HCT116 (cell line): ENCODE results near the gene CDK5RAP1. TPM values are rescaled to one million over a fixed set of nuclear protein-coding genes. Genes with fewer than 3 reads are reported as not detected.

ENCODE experiments used
- ATAC-seq: fragments of 200-7000 bp; cut with Tn5 transposase; 2 replicates; pipeline ENCODE4 v1.9.1; 2020; ENCODE audit warnings: mild to moderate bottlenecking, moderate library complexity
- BruUV-seq: library from RNA; stranded (reverse); fragments of 400-500 nt; replicated peaks from 2 replicates; lab custom pipeline; 2021; lab: Mats Ljungman, UMichigan
- CTCF ChIA-PET: fragments of 300-600 bp; sonication (Branson Sonifier 250); formaldehyde crosslinking; loops from one replicate; lab custom pipeline; 2021; ENCODE audit warnings: antibody characterized with exemption; lab: Charles Lee
- POLR2A ChIA-PET: fragments of 300-600, 350-600 bp; sonication (Branson Sonifier 250); formaldehyde crosslinking; loops from one replicate; lab custom pipeline; 2021; ENCODE audit warnings: antibody characterized with exemption; lab: Charles Lee
- RAD21 ChIA-PET, 2 experiments: fragments of 300-600 bp; sonication (Branson Sonifier 250); formaldehyde crosslinking; loops; one replicate each; lab custom pipeline; 2023; ENCODE audit warnings: low total read pairs in 2 of 2; ENCODE audit not compliant: uncharacterized antibody in 2 of 2, unreplicated experiment in 2 of 2, low non-redundant PET in 1 of 2; lab: Charles Lee
- DNase-seq: peaks from one replicate; pipeline ENCODE4 v3.0.0-alpha.2; 2010; ENCODE audit warnings: low read depth, low spot score
- H2AFZ ChIP-seq: fragments of 200-600 bp; shearing (Covaris generic), sonication (generic); 2 replicates; pipeline ENCODE4 v1.6.1; 2017; ENCODE audit warnings: low read depth, mixed run types, mixed read lengths, antibody characterized with exemption, low read length; ENCODE audit not compliant: poor library complexity, severe bottlenecking
- H3K27ac ChIP-seq: 2 replicates; pipeline ENCODE4 v1.5.1; 2012; ENCODE audit warnings: low read depth, low read length
- H3K27me3 ChIP-seq: fragments of 200-600 bp; sonication (generic); 2 replicates; pipeline ENCODE4 v1.6.1; 2016; ENCODE audit warnings: mixed run types, low read length, mixed read lengths; ENCODE audit not compliant: insufficient read depth
- H3K36me3 ChIP-seq, 2 experiments: fragments of 200-500 bp in 1 of 2; fragments of 200-600 bp in 1 of 2; sonication (Bioruptor generic) in 1 of 2; sonication (generic) in 1 of 2; 2 replicates each; pipeline versions ENCODE4 v1.5.1 to v1.6.1; 2014 to 2016; ENCODE audit warnings: low read length in 2 of 2, inconsistent platforms in 1 of 2, mixed read lengths in 1 of 2, mixed run types in 1 of 2; ENCODE audit not compliant: insufficient read depth in 2 of 2, control insufficient read depth in 1 of 2
- H3K4me1 ChIP-seq, 2 experiments: fragments of 200-600 bp in 1 of 2; sonication (generic) in 1 of 2; 2 replicates each; pipeline versions ENCODE4 v1.5.1 to v1.6.1; 2012 to 2017; ENCODE audit warnings: low read length in 2 of 2, inconsistent platforms in 1 of 2, mild to moderate bottlenecking in 1 of 2, mixed read lengths in 1 of 2, mixed run types in 1 of 2, moderate library complexity in 1 of 2; ENCODE audit not compliant: insufficient read depth in 2 of 2, control insufficient read depth in 1 of 2
- H3K4me2 ChIP-seq: fragments of 200-600 bp; sonication (generic); 2 replicates; pipeline ENCODE4 v1.6.1; 2017; ENCODE audit warnings: mixed run types, low read length, mixed read lengths
- H3K4me3 ChIP-seq, 2 experiments: fragments of 200-600 bp in 1 of 2; sonication (generic) in 1 of 2; replicated peaks in 1 of 2; 2 replicates each; pipeline ENCODE4 v1.5.1; 2011 to 2016; ENCODE audit warnings: low read length in 2 of 2, control low read depth in 1 of 2, low read depth in 1 of 2, mild to moderate bottlenecking in 1 of 2, mixed read lengths in 1 of 2, mixed run types in 1 of 2
- H3K79me2 ChIP-seq: fragments of 200-600 bp; sonication (generic); 2 replicates; pipeline ENCODE4 v1.6.1; 2017; ENCODE audit warnings: mild to moderate bottlenecking, mixed run types, low read length, moderate library complexity, mixed read lengths; ENCODE audit not compliant: insufficient read depth
- H3K9ac ChIP-seq: fragments of 200-600 bp; sonication (generic); 2 replicates; pipeline ENCODE4 v1.6.1; 2016; ENCODE audit warnings: low read length, mixed read lengths
- H3K9me2 ChIP-seq: fragments of 200-600 bp; sonication (generic), shearing (Covaris generic); 2 replicates; pipeline ENCODE4 v1.6.1; 2017; ENCODE audit warnings: mixed run types, mild to moderate bottlenecking, moderate library complexity; ENCODE audit not compliant: insufficient read depth
- H3K9me3 ChIP-seq, 2 experiments: fragments of 200-500 bp in 1 of 2; fragments of 200-600 bp in 1 of 2; sonication (Bioruptor generic) in 1 of 2; sonication (generic) in 1 of 2; 2 replicates each; pipeline ENCODE4 v1.6.1; 2014 to 2017; ENCODE audit warnings: low read length in 2 of 2, mixed read lengths in 2 of 2, inconsistent platforms in 1 of 2, low read depth in 1 of 2, mild to moderate bottlenecking in 1 of 2, mixed run types in 1 of 2, moderate library complexity in 1 of 2; ENCODE audit not compliant: control insufficient read depth in 1 of 2, insufficient read depth in 1 of 2
- H4K20me1 ChIP-seq: fragments of 200-600 bp; sonication (generic), shearing (Covaris generic); 2 replicates; pipeline ENCODE4 v1.6.1; 2017; ENCODE audit warnings: mixed run types, mild to moderate bottlenecking, moderate library complexity; ENCODE audit not compliant: insufficient read depth
- CBX3 ChIP-seq: IDR thresholded peaks from 2 replicates; pipeline ENCODE4 v1.6.1; 2012; ENCODE audit warnings: low read depth
- CEBPB ChIP-seq: IDR thresholded peaks from 2 replicates; pipeline ENCODE4 v1.6.1; 2012; ENCODE audit warnings: low read depth
- EGR1 ChIP-seq: IDR thresholded peaks from 2 replicates; pipeline ENCODE4 v1.6.1; 2012; ENCODE audit warnings: low read depth
- EZH2 ChIP-seq: fragments of 200-600 bp; sonication (generic); IDR thresholded peaks from 2 replicates; pipeline ENCODE4 v1.6.1; 2017; ENCODE audit warnings: antibody characterized with exemption, mixed run types
- EZH2phosphoT487 ChIP-seq: fragments of 200-600 bp; IDR thresholded peaks from 2 replicates; pipeline ENCODE4 v1.6.1; 2018; ENCODE audit warnings: antibody characterized with exemption, borderline replicate concordance
- FOSL1 ChIP-seq: IDR thresholded peaks from 2 replicates; pipeline ENCODE4 v1.6.1; 2012; ENCODE audit warnings: low read depth
- POLR2A ChIP-seq: IDR thresholded peaks from 2 replicates; pipeline ENCODE4 v1.7.0; 2011; ENCODE audit warnings: borderline replicate concordance; ENCODE audit not compliant: insufficient read depth, insufficient read length; ENCODE audit errors: extremely low read depth
- POLR2AphosphoS5 ChIP-seq: IDR thresholded peaks from 2 replicates; pipeline ENCODE4 v1.6.1; 2011; ENCODE audit warnings: mild to moderate bottlenecking, low read depth, low read length, moderate library complexity
- RAD21 ChIP-seq: IDR thresholded peaks from 2 replicates; pipeline ENCODE4 v1.6.1; 2012; ENCODE audit warnings: low read depth, mild to moderate bottlenecking
- REST ChIP-seq: IDR thresholded peaks from 2 replicates; pipeline ENCODE4 v1.6.1; 2012; ENCODE audit warnings: low read depth
- SIN3A ChIP-seq: IDR thresholded peaks from 2 replicates; pipeline ENCODE4 v1.6.1; 2012; ENCODE audit warnings: low read depth
- SP1 ChIP-seq: IDR thresholded peaks from 2 replicates; pipeline ENCODE4 v1.6.1; 2012; ENCODE audit warnings: low read depth
- SRF ChIP-seq: IDR thresholded peaks from 2 replicates; pipeline ENCODE4 v1.6.1; 2012; ENCODE audit warnings: low read depth
- TCF7L2 ChIP-seq: IDR thresholded peaks from 2 replicates; pipeline ENCODE4 v1.7.0; 2011; ENCODE audit warnings: borderline replicate concordance, inconsistent platforms; ENCODE audit not compliant: insufficient read depth, insufficient read length; ENCODE audit errors: extremely low read depth
- YY1 ChIP-seq: IDR thresholded peaks from 2 replicates; pipeline ENCODE4 v1.6.1; 2011; ENCODE audit warnings: low read length, low read depth, moderate library complexity, mild to moderate bottlenecking; ENCODE audit not compliant: insufficient replicate concordance; ENCODE audit errors: extremely low read depth
- ZBTB33 ChIP-seq: IDR thresholded peaks from 2 replicates; pipeline ENCODE4 v1.6.1; 2011; ENCODE audit warnings: mild to moderate bottlenecking, low read length, moderate library complexity; ENCODE audit not compliant: insufficient replicate concordance; ENCODE audit errors: extremely low read depth
- ZFX ChIP-seq: fragments of 450-650 bp; IDR thresholded peaks from 2 replicates; pipeline ENCODE4 v1.6.1; 2017
- ZNF274 ChIP-seq: fragments of 200-500 bp; sonication (Bioruptor generic); IDR thresholded peaks from 2 replicates; pipeline ENCODE4 v1.6.1; 2014; ENCODE audit warnings: mild to moderate bottlenecking, low read depth, low read length, inconsistent platforms
- intact Hi-C: fragments of 100-400 bp; cut with micrococcal nuclease; formaldehyde crosslinking; loops from 2 replicates; pipeline ENCODE4 v1.10.0; 2022
- total RNA-seq: library from RNA; stranded (reverse); gene quantifications from one replicate; pipeline ENCODE4 v1.2.1, GENCODE V29; 2021; ENCODE audit not compliant: unreplicated experiment
- TF ChIP-seq, protein P1 (sequence below): IDR thresholded peaks from 2 replicates; pipeline ENCODE4 v1.6.1; 2012

Gene CDK5RAP1
- total RNA-seq, 1 experiment from 2014 or later = 41.4 TPM

DNA sequence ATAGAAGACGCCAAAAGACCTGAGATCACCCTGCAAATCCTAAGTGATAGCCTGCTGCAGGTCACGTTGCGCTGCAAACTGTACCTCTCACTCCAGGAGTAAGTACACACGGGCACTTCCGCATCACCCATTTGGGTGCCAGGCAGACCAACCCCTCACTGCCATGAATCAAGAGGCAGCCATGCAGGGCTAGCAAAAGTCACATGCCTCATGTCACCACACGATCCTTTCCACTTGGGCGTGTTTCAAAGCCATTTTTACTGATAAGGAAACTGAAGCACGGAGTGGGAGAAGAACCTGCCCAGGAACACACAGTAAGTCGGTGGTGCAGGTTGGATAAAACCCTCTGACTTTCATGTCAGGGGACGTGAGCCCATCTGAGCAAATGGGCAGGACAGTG is 81.3 kb downstream of the CDK5RAP1 start (continued):
- TF ChIP-seq, protein P1, sequence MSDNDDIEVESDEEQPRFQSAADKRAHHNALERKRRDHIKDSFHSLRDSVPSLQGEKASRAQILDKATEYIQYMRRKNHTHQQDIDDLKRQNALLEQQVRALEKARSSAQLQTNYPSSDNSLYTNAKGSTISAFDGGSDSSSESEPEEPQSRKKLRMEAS = no peak
- TF ChIP-seq ZNF274 (no peak), TCF7L2 (no peak), ZBTB33 (no peak), POLR2AphosphoS5 (no peak), CEBPB (no peak), SP1 (no peak), EZH2 (no peak)

- ChIA-PET RAD21 (no interaction called here), POLR2A (no interaction called here), CTCF (no interaction called here)
- no peak overlapping the region for H3K27ac ChIP-seq
- no peaks in the 10 kb centered on the region for H3K4me1 ChIP-seq
- intact Hi-C loops = no loop called here
- no peaks in the 10 kb centered on the region for H3K36me3 ChIP-seq
- H3K79me2 ChIP-seq = no peaks in the 10 kb centered on the region
- H4K20me1 ChIP-seq = no peaks in the 10 kb centered on the region
- H3K9me3 ChIP-seq = no peaks in the 10 kb centered on the region
- H3K4me2 ChIP-seq = no peak overlapping the region
- H3K9me2 ChIP-seq = no peaks in the 10 kb centered on the region
- no peaks in the 10 kb centered on the region for H3K27me3 ChIP-seq
- ATAC-seq (no peak), DNase-seq (no peak)
- no peak for TF ChIP-seq RAD21
- no peak for TF ChIP-seq POLR2AphosphoS5
- no peak for TF ChIP-seq TCF7L2
- no peak for TF ChIP-seq YY1
- TF ChIP-seq FOSL1 = no peak
- TF ChIP-seq CEBPB = no peak
- no peak for TF ChIP-seq EZH2
- no peak for TF ChIP-seq ZFX
- no peak for TF ChIP-seq EZH2phosphoT487
- TF ChIP-seq REST = no peak
- no peak for TF ChIP-seq EGR1
- TF ChIP-seq CBX3 = no peak
- TF ChIP-seq, protein P1 = no peak
- no peak for TF ChIP-seq SIN3A
- TF ChIP-seq SRF = no peak
- TF ChIP-seq ZNF274 = no peak
- TF ChIP-seq POLR2A = no peak
- no peak for TF ChIP-seq SP1
- BruUV-seq = no TSS peak
- H2AFZ ChIP-seq = no peak overlapping the region
- no peak overlapping the region for H3K4me3 ChIP-seq
- no peak overlapping the region for H3K9ac ChIP-seq
Measured at GRCh38 chr20:33318096-33318429, 83.3 kb downstream of the CDK5RAP1 start.
